Right lobe of liver (tissue), 4 donors: ENCODE results near the gene SLC34A3.

Experiments
- POLR2A ChIP-seq: fragments of 450-650 bp; IDR thresholded peaks from one replicate; pipeline ENCODE4 v1.6.1; 2017; ENCODE audit warnings: antibody characterized with exemption, mild to moderate bottlenecking
- TF ChIP-seq, protein P1 (sequence below), 4 donors: fragments of 200-600 bp in 3 of 4; fragments of 450-650 bp in 1 of 4; IDR thresholded peaks; one replicate each; pipeline versions ENCODE4 v1.5.1 to v1.8.0; 2016 to 2022; ENCODE audit warnings: antibody characterized with exemption in 4 of 4, mild to moderate bottlenecking in 2 of 4
- donor health status: DM: no; HTN: no; CAD: no.
- donor health status: DM: no; HTN: no; CAD: no.
- donor health status: DM: no; HTN: yes; CAD: no.

GRCh38 chr9:137189297-137190295, 41.1 kb upstream of the SLC34A3 start:
- TF ChIP-seq POLR2A, result no peak
- TF ChIP-seq, protein P1, sequence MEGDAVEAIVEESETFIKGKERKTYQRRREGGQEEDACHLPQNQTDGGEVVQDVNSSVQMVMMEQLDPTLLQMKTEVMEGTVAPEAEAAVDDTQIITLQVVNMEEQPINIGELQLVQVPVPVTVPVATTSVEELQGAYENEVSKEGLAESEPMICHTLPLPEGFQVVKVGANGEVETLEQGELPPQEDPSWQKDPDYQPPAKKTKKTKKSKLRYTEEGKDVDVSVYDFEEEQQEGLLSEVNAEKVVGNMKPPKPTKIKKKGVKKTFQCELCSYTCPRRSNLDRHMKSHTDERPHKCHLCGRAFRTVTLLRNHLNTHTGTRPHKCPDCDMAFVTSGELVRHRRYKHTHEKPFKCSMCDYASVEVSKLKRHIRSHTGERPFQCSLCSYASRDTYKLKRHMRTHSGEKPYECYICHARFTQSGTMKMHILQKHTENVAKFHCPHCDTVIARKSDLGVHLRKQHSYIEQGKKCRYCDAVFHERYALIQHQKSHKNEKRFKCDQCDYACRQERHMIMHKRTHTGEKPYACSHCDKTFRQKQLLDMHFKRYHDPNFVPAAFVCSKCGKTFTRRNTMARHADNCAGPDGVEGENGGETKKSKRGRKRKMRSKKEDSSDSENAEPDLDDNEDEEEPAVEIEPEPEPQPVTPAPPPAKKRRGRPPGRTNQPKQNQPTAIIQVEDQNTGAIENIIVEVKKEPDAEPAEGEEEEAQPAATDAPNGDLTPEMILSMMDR (IDR thresholded peaks at IDR 0.05), result no peak
